Ascending aorta (tissue), 2 donors: ENCODE results near the gene PTCD2. TPM values are rescaled to one million over a fixed set of nuclear protein-coding genes. Genes with fewer than 3 reads are reported as not detected.
A peak's percentile ranks its signal among the peaks of the same experiment; 100 is the strongest.

ENCODE experiments used
- DNase-seq, 2 donors: peaks; one replicate each; pipeline ENCODE4 v3.0.0-alpha.2; 2019; ENCODE audit warnings: low spot score in 2 of 2
- H3K27ac ChIP-seq, 2 donors: fragments of 200-600 bp; sonication (generic); one replicate each; pipeline ENCODE4 v1.5.1; 2016 to 2017; ENCODE audit warnings: mild to moderate bottlenecking in 1 of 2
- H3K27me3 ChIP-seq: fragments of 200-600 bp; sonication (generic); one replicate; pipeline ENCODE4 v1.5.1; 2017
- H3K36me3 ChIP-seq, 2 donors: fragments of 200-600 bp; sonication (generic); one replicate each; pipeline ENCODE4 v1.5.1; 2016
- H3K4me1 ChIP-seq, 2 donors: fragments of 200-600 bp; sonication (generic); one replicate each; pipeline ENCODE4 v1.5.1; 2016 to 2017; ENCODE audit warnings: mild to moderate bottlenecking in 1 of 2
- H3K4me3 ChIP-seq, 2 donors: fragments of 200-600 bp; sonication (generic); one replicate each; pipeline ENCODE4 v1.5.1; 2016 to 2017; ENCODE audit warnings: mild to moderate bottlenecking in 1 of 2
- H3K9me3 ChIP-seq, 2 donors: fragments of 200-600 bp; sonication (generic); one replicate each; pipeline ENCODE4 v1.5.1; 2016
- intact Hi-C: fragments of 100-400 bp; cut with DNase I; formaldehyde crosslinking; loops from one replicate; pipeline ENCODE4 v1.15.1; 2023
- total RNA-seq: library from RNA; depleted of rRNA; stranded (reverse); fragments of >200 nt; gene quantifications from one replicate; pipeline ENCODE4 v1.1.0, GENCODE V29; 2016
- TF ChIP-seq, protein P1 (sequence below), 3 experiments: fragments of 200-600 bp in 2 of 3; fragments of 450-650 bp in 1 of 3; sonication (generic) in 2 of 3; IDR thresholded peaks; one replicate each; pipeline ENCODE4 v1.5.1; 2016 to 2019; ENCODE audit warnings: antibody characterized with exemption in 3 of 3, mild to moderate bottlenecking in 1 of 3, moderate library complexity in 1 of 3

PTCD2 gene
- total RNA-seq, 1 donor from 2014 or later: 0.85 TPM

DNA sequence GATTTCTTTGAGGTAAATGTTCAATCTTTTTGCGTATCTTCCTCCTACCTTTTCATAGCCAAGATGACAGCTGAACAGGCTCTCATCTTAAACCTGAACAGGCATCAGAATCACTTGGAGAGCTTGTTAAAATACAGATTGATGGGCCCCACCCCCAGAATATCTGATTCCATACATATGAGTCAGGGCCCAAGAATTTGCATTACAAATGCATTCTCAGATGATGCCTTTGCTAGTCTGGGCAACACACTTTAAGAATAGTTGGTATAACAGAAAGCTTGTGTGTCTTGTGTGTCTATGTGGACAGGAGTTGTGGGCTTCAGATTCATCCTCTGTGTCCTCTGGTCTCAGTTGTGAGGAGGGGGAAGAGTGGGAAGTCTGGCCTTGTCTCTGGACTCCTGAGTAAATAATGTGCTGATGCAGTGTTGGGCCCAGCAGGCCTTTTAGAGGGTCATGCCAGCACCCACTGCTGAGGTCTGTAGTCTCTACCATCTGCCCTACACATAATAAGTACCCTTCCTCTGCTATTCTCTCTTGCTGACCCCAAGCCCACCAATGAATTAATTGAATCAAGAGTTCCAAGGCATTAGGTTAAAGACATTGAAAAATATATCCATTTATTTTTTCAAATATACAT, 43.1 kb downstream of the PTCD2 start:
- Histone ChIP-seq H3K27me3 (no peaks in the 10 kb centered on the region), H3K36me3 (peaks cover 4 to 25% of the 10 kb centered on the region in 2 donors), H3K27ac (no peak overlapping the region), H3K4me1 (peaks cover 0 to 8% of the 10 kb centered on the region in 2 donors), H3K4me3 (no peak overlapping the region), H3K9me3 (no peaks in the 10 kb centered on the region)
- DNase-seq: no peak
- TF ChIP-seq, protein P1, sequence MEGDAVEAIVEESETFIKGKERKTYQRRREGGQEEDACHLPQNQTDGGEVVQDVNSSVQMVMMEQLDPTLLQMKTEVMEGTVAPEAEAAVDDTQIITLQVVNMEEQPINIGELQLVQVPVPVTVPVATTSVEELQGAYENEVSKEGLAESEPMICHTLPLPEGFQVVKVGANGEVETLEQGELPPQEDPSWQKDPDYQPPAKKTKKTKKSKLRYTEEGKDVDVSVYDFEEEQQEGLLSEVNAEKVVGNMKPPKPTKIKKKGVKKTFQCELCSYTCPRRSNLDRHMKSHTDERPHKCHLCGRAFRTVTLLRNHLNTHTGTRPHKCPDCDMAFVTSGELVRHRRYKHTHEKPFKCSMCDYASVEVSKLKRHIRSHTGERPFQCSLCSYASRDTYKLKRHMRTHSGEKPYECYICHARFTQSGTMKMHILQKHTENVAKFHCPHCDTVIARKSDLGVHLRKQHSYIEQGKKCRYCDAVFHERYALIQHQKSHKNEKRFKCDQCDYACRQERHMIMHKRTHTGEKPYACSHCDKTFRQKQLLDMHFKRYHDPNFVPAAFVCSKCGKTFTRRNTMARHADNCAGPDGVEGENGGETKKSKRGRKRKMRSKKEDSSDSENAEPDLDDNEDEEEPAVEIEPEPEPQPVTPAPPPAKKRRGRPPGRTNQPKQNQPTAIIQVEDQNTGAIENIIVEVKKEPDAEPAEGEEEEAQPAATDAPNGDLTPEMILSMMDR (IDR thresholded peaks at IDR 0.05): no peak
- intact Hi-C loops: loop anchor here (10.0 kb wide), 1 partner anchor 482 kb away; no protein-coding TSS in a partner anchor

DNA sequence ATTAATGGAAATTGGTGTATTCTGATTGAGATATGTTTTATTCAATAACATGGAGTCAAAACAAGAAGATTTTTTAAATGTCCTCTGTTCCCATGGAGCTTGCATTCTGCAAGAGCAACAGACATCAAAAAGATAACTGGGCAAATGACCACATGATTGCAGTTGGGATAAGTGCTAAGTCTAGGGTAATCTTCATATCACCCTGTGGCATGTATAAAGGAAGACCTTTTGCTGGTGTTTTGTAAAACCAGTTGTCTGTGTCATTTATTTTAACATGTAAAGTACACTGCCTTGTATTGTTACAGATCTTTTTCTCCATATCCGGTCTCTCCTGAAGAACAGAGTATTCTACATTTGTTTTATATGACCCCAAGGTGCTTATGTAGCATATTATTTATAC, 44.0 kb downstream of the PTCD2 start:
- no peaks in the 10 kb centered on the region for H3K9me3 ChIP-seq
- peaks cover 4 to 21% of the 10 kb centered on the region in 2 donors for H3K36me3 ChIP-seq
- no peak for DNase-seq
- H3K27me3 ChIP-seq: no peaks in the 10 kb centered on the region
- no peak overlapping the region for H3K4me3 ChIP-seq
- no peak overlapping the region for H3K27ac ChIP-seq
- intact Hi-C loops: loop anchor here (10.0 kb wide), 1 partner anchor 481 kb away; no protein-coding TSS in a partner anchor
- peaks cover 0 to 13% of the 10 kb centered on the region in 2 donors for H3K4me1 ChIP-seq
- TF ChIP-seq, protein P1 (IDR thresholded peaks at IDR 0.05): no peak

DNA sequence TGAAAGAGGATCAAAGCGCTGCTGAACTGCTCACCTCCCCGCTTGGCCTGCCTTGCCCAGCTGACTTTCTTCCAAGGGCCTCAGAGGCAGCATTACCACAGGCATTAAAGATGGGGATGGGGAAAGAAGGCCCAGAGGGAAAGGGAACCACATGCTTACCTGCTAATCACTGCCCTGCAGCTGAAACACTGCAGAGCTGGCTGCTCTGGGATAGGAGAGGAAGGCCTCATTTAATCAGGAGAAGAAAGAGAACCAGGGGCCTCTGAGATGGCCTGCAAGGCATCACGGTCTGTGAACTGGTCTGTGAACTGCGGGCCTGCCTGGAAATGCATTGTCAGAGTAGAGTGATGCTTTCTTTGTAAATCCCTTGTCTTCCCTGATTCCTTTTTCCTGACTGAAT, 44.8 kb downstream of the PTCD2 start:
- intact Hi-C loops: loop anchor here (5.0 to 10.0 kb wide), 3 partner anchors 37 to 480 kb away; partner anchors contain the start of gene TNPO1
- Histone ChIP-seq H3K4me3 (no peak overlapping the region), H3K36me3 (peaks cover 4 to 16% of the 10 kb centered on the region in 2 donors), H3K27ac (no peak overlapping the region), H3K9me3 (no peaks in the 10 kb centered on the region), H3K4me1 (peaks cover 0 to 18% of the 10 kb centered on the region in 2 donors), H3K27me3 (no peaks in the 10 kb centered on the region)
- no peak for DNase-seq
- TF ChIP-seq, protein P1 (IDR thresholded peaks at IDR 0.05): no peak

DNA sequence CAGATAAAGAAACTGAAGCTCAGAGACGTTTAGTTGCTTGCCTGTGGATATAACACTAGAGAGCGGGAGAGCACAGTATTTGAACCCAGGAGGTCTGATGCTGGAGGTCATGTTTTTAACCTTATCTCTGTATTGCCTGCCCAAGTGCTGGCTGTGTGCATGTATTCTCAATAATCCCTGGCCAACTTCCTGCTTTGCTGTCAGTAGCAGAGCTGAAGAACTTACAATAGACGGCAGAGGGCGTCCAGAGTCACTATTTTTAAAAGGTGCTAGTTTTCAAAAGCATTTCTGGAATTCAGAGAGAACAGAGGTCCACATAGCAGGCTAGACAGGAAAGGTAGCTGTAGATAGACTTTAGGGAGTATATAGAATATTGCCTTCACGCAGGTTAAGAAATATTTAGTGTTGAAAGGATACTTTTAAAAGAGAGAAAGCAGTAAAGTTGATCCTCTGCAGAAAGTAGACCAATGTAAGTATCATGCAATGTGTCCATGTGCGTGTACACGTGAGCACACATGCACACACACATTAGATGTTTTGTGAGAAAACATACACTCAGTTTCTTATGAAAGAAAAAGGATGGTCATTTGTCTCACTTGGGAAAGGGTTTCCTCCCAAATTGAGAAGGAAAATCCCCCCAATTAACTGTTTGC, 46.3 kb downstream of the PTCD2 start:
- peak in 1 of 2 donors; percentile 90 for DNase-seq
- Histone ChIP-seq H3K36me3 (peaks cover 0 to 12% of the 10 kb centered on the region in 2 donors), H3K4me1 (peaks cover 0 to 23% of the 10 kb centered on the region in 2 donors), H3K4me3 (no peak overlapping the region), H3K9me3 (no peaks in the 10 kb centered on the region), H3K27me3 (no peaks in the 10 kb centered on the region), H3K27ac (peak overlapping the region in 1 of 2 donors; percentile 10)
- intact Hi-C loops: loop anchor here (1.0 to 10.0 kb wide), 4 partner anchors 36 to 478 kb away; partner anchors contain the start of gene TNPO1
- TF ChIP-seq, protein P1 (IDR thresholded peaks at IDR 0.05): peak; percentile 77 to 86 (median 82)

DNA sequence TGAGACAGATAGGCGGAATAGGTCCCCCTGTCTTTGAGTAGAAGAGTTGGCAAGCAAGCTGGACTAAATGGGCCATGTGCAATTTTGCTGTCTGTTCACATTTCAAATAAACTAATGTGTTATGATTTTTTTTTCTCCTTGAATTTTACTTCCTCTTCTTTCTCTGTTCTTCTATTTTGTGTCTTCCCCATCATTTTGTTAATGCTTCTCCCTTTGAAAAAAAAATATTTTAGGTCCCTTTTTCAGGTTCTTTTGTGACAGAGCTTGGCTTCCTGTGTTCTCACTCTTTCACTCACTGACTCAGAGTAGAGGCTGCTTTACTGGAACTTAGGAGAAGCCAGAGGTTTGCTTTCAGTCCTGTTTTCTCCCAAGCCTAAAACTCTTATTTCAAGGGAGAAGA, 48.1 kb downstream of the PTCD2 start:
- no peaks in the 10 kb centered on the region for H3K36me3 ChIP-seq
- intact Hi-C loops: loop anchor here (2.0 to 10.0 kb wide), 4 partner anchors 34 to 477 kb away; partner anchors contain the start of gene TNPO1
- H3K4me1 ChIP-seq: peaks cover 0 to 23% of the 10 kb centered on the region in 2 donors
- TF ChIP-seq, protein P1 (IDR thresholded peaks at IDR 0.05): no peak
- H3K27ac ChIP-seq: peak overlapping the region; percentile 3 to 66
- H3K4me3 ChIP-seq: no peak overlapping the region
- no peak for DNase-seq
- no peaks in the 10 kb centered on the region for H3K27me3 ChIP-seq
- H3K9me3 ChIP-seq: no peaks in the 10 kb centered on the region
